Spleen (tissue), 11 donors: ENCODE measurements around the gene PSAPL1. TPM values are rescaled to one million over a fixed set of nuclear protein-coding genes. Genes with fewer than 3 reads are reported as not detected.

Source experiments
- DNase-seq: peaks from one replicate; pipeline ENCODE4 v3.0.0-alpha.2; 2020
- H3K27ac ChIP-seq, 8 donors: fragments of 200-600 bp; sonication (generic) in 7 of 8; 1 replicate in 4 of 8; 2 replicates in 4 of 8; pipeline versions ENCODE4 v1.5.0 to v1.8.0; 2016 to 2021; ENCODE audit warnings: inconsistent platforms in 4 of 8, mild to moderate bottlenecking in 4 of 8, moderate library complexity in 1 of 8
- H3K27me3 ChIP-seq, 7 donors: fragments of 200-600 bp; sonication (generic) in 6 of 7; replicated peaks in 1 of 7; 1 replicate in 4 of 7; 2 replicates in 3 of 7; pipeline versions ENCODE4 v1.5.0 to v1.8.0; 2016 to 2021; ENCODE audit warnings: inconsistent platforms in 3 of 7, mild to moderate bottlenecking in 1 of 7
- H3K36me3 ChIP-seq, 6 donors: fragments of 200-600 bp; sonication (generic) in 5 of 6; 1 replicate in 4 of 6; 2 replicates in 2 of 6; pipeline versions ENCODE4 v1.5.0 to v1.8.0; 2016 to 2021; ENCODE audit warnings: inconsistent platforms in 2 of 6
- H3K4me1 ChIP-seq, 6 donors: fragments of 200-600 bp; sonication (generic) in 5 of 6; 1 replicate in 3 of 6; 2 replicates in 3 of 6; pipeline versions ENCODE4 v1.5.0 to v1.8.0; 2016 to 2021; ENCODE audit warnings: inconsistent platforms in 3 of 6
- H3K4me3 ChIP-seq, 8 donors: fragments of 200-600 bp; sonication (generic) in 7 of 8; 1 replicate in 4 of 8; 2 replicates in 4 of 8; pipeline versions ENCODE4 v1.5.0 to v1.8.0; 2016 to 2021; ENCODE audit warnings: inconsistent platforms in 4 of 8, mild to moderate bottlenecking in 4 of 8, moderate library complexity in 2 of 8
- H3K9me3 ChIP-seq, 8 donors: fragments of 200-600 bp; sonication (generic) in 7 of 8; 1 replicate in 4 of 8; 2 replicates in 4 of 8; pipeline versions ENCODE4 v1.5.0 to v1.8.0; 2016 to 2021; ENCODE audit warnings: inconsistent platforms in 4 of 8
- POLR2A ChIP-seq, 3 donors: fragments of 450-650 bp; IDR thresholded peaks; one replicate each; pipeline ENCODE4 v1.5.1; 2017; ENCODE audit warnings: antibody characterized with exemption in 3 of 3, mild to moderate bottlenecking in 1 of 3
- POLR2AphosphoS5 ChIP-seq, 3 donors: sonication (generic); formaldehyde crosslinking; IDR thresholded peaks; one replicate each; pipeline ENCODE4 v1.5.1; 2017; ENCODE audit warnings: antibody characterized with exemption in 3 of 3
- WGBS, 5 donors: extraction: QIAGEN DNeasy Blood & Tissue Kit in 3 of 5; methylation state at CpG; one replicate each; pipeline versions ENCODE4 v1.1.5 to v1.1.7; 2013 to 2018; 5-methylcytosine and 5-hydroxymethylcytosine counted together
- intact Hi-C: fragments of 100-400 bp; cut with DNase I; formaldehyde crosslinking; loops from one replicate; pipeline ENCODE4 v1.15.0; 2023; ENCODE audit warnings: low total_unique reads
- polyA plus RNA-seq, 3 donors: library from polyadenylated mRNA; stranded (reverse); fragments of 200-250 nt; gene quantifications; one replicate each; pipeline ENCODE4 v1.2.1, GENCODE V29; 2013
- total RNA-seq, 7 donors: library from RNA; depleted of rRNA in 3 of 7; stranded (reverse); fragments of >200 nt in 3 of 7; fragmentation: NEBNext Ultra II Directional in 4 of 7; extraction: Animal tissue kit (Norgen Biotek cat#: 25700) in 4 of 7; gene quantifications; one replicate each; pipeline versions ENCODE4 v1.1.0 to v1.2.1, GENCODE V29; 2016 to 2021
- TF ChIP-seq, protein P1 (sequence below), 11 experiments: fragments of 200-600 bp in 7 of 11; fragments of 450-650 bp in 4 of 11; sonication (generic) in 4 of 11; IDR thresholded peaks in 8 of 11; conservative IDR thresholded peaks in 3 of 11; 1 replicate in 7 of 11; 2 replicates in 4 of 11; pipeline versions ENCODE4 v1.4.0 to v1.8.0; 2016 to 2021; ENCODE audit warnings: antibody characterized with exemption in 11 of 11, inconsistent platforms in 4 of 11, mild to moderate bottlenecking in 1 of 11
- donor health status: healthy with polysubstance abuse.
- donor health status: DM: no; HTN: no; CAD: no; lungs with moderate emphysema.
- donor health status: DM: no; HTN: no; CAD: no.
- donor health status: Bipolar disorder and iron deficiency.
- donor health status: healthy.
- donor health status: DM: no; HTN: no; CAD: no.
- donor health status: DM: yes; HTN: yes; CAD: no.

The PSAPL1 gene
- total and polyA plus RNA-seq, 10 donors = not detected

DNA sequence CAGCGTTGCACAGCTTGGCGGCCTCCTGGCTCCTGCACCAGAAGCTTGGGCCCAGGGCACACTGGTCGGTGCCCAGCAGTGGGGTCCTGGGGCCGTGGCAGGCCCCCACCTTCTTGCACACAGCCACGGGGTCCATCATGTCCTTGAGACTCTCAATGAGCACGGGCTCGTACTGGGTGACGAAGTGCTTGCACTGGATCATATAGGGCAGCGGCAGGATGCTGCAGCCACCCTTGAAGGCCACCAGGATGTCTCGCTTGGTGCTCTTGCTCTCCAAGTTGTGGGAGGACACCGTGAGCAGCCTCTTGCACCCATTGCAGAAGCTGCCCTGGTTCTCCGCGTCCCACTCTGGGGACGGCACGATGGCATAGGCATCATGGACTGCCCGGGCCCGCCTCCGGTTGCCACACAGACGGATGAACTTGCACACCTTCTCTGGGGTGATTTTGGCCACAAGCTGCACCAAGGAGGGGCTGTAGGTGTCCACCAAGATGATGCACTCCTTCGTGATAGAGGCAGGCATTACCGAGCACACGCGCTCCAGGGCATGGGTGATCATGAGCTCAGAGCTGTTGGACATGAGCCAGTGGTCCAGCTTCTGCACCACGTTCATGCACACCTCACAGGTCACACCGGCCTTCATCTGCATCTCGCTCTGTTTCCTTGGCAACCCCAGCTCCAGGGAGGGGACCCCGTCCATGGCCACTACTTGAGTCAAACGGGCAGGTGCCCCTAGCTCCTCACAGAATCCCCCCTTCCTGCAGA is 1.2 kb downstream of the PSAPL1 start:
- Histone ChIP-seq H3K27ac (no peak overlapping the region), H3K4me1 (peaks cover 0 to 12% (median 0%) of the 10 kb centered on the region in 6 donors), H3K36me3 (no peaks in the 10 kb centered on the region), H3K9me3 (no peaks in the 10 kb centered on the region), H3K27me3 (peaks cover 0 to 31% (median 0%) of the 10 kb centered on the region in 7 donors), H3K4me3 (no peak overlapping the region)
- TF ChIP-seq POLR2AphosphoS5 (IDR thresholded peaks at IDR 0.05) = no peak
- DNase-seq = peak; percentile 65
- intact Hi-C loops = no loop called here
- WGBS, 5 donors = 75 to 90% (median 85%) methylated on average over 20 to 28 of the region's 28 CpGs

DNA sequence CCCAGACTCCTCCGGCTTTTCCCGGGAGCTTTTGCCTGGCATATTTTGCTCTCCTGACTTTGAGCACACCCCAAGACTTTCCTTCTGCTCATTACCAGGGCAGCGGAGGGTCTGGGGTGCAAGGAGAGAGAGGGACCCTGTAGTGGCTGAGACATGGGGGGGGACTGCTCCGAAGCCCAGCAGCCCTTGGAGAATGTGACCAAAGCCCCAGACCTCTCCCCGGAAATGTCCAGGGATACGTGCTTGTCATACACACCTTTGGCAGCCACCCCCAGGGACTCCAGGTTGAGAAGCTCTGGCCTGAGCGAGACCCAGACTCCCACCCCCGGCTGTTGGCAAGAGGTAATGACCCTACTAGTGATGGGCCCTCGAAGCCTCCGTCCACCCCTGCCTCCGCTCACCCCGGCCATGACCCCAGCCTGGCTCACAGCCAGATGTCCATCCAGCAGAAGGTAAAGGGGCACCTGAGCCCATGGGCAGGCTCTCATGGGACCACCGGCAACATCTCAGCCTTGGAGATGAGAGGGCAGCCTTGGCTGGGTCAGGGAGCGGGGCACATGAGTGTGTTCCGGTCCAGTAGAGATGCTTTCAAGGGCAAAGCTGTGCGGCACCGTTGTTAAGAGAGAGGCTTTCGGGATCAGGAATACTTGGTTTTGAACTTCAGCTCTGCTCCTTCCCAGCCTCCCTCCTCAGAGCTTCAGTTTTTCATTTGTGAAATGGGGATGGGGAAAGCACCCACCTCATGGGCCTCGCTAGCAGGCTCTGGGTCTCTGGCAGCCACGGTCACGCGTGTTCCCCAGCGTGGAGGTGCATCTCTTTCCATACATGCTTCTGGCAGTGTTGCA is 2.0 kb downstream of the PSAPL1 start:
- Histone ChIP-seq H3K4me3 (no peak overlapping the region), H3K27me3 (peaks cover 0 to 27% (median 0%) of the 10 kb centered on the region in 7 donors), H3K27ac (no peak overlapping the region), H3K36me3 (no peaks in the 10 kb centered on the region), H3K9me3 (no peaks in the 10 kb centered on the region), H3K4me1 (peaks cover 0 to 12% (median 0%) of the 10 kb centered on the region in 6 donors)
- TF ChIP-seq POLR2A (IDR thresholded peaks at IDR 0.05) = no peak
- TF ChIP-seq, protein P1, sequence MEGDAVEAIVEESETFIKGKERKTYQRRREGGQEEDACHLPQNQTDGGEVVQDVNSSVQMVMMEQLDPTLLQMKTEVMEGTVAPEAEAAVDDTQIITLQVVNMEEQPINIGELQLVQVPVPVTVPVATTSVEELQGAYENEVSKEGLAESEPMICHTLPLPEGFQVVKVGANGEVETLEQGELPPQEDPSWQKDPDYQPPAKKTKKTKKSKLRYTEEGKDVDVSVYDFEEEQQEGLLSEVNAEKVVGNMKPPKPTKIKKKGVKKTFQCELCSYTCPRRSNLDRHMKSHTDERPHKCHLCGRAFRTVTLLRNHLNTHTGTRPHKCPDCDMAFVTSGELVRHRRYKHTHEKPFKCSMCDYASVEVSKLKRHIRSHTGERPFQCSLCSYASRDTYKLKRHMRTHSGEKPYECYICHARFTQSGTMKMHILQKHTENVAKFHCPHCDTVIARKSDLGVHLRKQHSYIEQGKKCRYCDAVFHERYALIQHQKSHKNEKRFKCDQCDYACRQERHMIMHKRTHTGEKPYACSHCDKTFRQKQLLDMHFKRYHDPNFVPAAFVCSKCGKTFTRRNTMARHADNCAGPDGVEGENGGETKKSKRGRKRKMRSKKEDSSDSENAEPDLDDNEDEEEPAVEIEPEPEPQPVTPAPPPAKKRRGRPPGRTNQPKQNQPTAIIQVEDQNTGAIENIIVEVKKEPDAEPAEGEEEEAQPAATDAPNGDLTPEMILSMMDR (IDR thresholded peaks at IDR 0.05 in 8 of 11, conservative IDR thresholded peaks at IDR 0.05 in 3 of 11) = no peak
- no peak for TF ChIP-seq POLR2AphosphoS5 (IDR thresholded peaks at IDR 0.05)
- intact Hi-C loops = no loop called here
- WGBS, 5 donors = 79 to 89% (median 86%) methylated on average over 18 to 23 of the region's 23 CpGs
- peak; percentile 75 for DNase-seq

DNA sequence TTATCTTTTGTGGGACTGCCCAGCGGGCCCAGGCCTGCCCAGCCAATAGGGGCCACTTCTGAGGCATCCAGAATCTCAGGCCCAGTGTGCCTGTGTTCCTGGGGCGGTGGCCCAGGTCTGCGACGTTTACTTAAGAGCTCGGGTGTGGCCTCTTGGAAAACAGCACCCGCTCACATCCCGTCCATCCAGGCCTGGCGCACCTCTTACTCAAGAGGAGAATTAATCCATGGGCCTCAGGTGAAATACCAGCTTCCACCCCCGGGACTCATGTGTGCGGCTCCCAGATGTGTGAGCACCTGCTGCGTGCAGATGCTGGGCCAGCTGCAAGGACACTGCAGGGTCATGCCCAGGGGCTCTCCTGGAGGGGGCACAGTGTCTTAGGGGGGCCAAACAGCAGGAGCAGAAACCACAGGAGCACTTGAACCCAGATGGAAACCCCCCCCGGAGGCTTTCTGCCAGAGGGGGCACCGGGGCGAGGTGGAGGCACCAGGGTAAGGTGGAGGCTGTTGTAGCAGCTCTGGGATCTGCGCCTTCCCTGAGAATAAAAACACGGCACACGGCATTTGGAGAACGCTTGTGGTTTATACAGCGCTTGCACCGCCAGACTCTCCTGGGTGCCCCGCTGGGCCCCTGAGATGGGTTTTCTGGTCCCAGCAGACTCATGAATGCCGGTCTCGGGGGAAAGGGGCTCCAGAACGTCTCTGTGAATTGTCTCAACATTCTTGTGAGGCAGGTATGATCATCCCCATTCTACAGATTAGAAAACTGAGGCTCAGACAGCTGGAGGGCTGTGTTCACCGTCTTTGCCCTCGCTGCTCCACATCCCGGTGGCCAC is 2.8 kb downstream of the PSAPL1 start:
- Histone ChIP-seq H3K27me3 (peaks cover 0 to 27% (median 0%) of the 10 kb centered on the region in 7 donors), H3K9me3 (no peaks in the 10 kb centered on the region), H3K4me3 (no peak overlapping the region), H3K27ac (no peak overlapping the region), H3K4me1 (peaks cover 0 to 12% (median 0%) of the 10 kb centered on the region in 6 donors), H3K36me3 (no peaks in the 10 kb centered on the region)
- TF ChIP-seq POLR2AphosphoS5 (IDR thresholded peaks at IDR 0.05) (no peak), POLR2A (IDR thresholded peaks at IDR 0.05) (no peak)
- TF ChIP-seq, protein P1 (IDR thresholded peaks at IDR 0.05 in 8 of 11, conservative IDR thresholded peaks at IDR 0.05 in 3 of 11) = no peak
- WGBS, 5 donors = 87 to 91% (median 88%) methylated on average over 25 to 27 of the region's 27 CpGs
- intact Hi-C loops = no loop called here
- peak; percentile 71 for DNase-seq

DNA sequence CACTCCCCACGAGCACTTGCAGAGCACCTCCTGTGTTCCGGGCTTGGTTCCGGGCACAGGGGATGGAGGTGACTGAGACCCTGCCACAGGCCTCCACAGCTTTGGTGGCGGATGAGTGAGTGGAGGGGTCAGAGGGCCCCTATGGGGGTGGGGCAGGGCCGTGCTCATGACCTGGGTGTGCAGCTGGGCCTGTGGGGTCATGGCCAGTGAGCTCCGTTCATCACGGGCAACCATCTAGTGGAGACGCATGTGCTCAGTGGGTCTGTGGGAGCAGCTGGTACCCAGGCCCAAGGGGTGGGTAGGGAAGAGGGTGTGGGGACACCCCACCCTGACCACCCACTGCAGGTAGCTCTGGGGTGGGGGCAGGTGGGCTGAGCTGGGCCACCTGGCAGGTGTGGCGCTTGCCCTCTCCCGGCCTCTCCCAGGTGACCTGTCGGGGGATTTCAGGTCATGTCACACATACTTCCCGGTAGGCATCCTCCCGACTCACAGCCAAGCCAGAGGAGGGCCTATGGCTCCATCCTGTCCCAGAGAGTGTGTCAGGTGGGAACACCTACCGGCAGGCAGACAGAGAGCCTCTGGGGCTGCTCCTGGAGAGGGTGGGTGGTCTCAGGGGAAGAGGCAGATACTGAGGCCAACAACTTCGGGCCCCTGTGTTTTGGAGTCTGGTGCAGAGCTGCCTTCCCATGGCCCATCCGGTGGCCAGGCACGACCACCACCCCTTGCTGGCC is 3.6 kb downstream of the PSAPL1 start:
- peak; percentile 66 for DNase-seq
- H3K4me1 ChIP-seq = peaks cover 0 to 12% (median 0%) of the 10 kb centered on the region in 6 donors

More for the DNA sequence above, 3.6 kb downstream of the PSAPL1 start:
- Histone ChIP-seq H3K4me3 (no peak overlapping the region), H3K27ac (no peak overlapping the region), H3K27me3 (peaks cover 0 to 27% (median 0%) of the 10 kb centered on the region in 7 donors), H3K36me3 (no peaks in the 10 kb centered on the region), H3K9me3 (no peaks in the 10 kb centered on the region)
- TF ChIP-seq, protein P1 (IDR thresholded peaks at IDR 0.05 in 8 of 11, conservative IDR thresholded peaks at IDR 0.05 in 3 of 11) = no peak
- TF ChIP-seq POLR2A (IDR thresholded peaks at IDR 0.05) (no peak), POLR2AphosphoS5 (IDR thresholded peaks at IDR 0.05) (no peak)
- 76 to 82% (median 80%) methylated on average over 10 to 17 of the region's 17 CpGs for WGBS, 5 donors
- intact Hi-C loops = no loop called here
